ENCODE data around the gene TBCD. TPM values are rescaled to one million over a fixed set of nuclear protein-coding genes. Genes with fewer than 3 reads are reported as not detected.
A peak's percentile ranks its signal among the peaks of the same experiment; 100 is the strongest.
"Not testable (repeated sequence)": the region's sequence is repeated elsewhere in the genome, so short reads cannot be mapped to it uniquely, and the experiment has no call there.

Gene TBCD
- total RNA-seq, 1 donor = 22.5 TPM

GRCh38 chr17:82984751-82985427 is 233.0 kb downstream of the TBCD start:
- TF ChIP-seq, protein P1, sequence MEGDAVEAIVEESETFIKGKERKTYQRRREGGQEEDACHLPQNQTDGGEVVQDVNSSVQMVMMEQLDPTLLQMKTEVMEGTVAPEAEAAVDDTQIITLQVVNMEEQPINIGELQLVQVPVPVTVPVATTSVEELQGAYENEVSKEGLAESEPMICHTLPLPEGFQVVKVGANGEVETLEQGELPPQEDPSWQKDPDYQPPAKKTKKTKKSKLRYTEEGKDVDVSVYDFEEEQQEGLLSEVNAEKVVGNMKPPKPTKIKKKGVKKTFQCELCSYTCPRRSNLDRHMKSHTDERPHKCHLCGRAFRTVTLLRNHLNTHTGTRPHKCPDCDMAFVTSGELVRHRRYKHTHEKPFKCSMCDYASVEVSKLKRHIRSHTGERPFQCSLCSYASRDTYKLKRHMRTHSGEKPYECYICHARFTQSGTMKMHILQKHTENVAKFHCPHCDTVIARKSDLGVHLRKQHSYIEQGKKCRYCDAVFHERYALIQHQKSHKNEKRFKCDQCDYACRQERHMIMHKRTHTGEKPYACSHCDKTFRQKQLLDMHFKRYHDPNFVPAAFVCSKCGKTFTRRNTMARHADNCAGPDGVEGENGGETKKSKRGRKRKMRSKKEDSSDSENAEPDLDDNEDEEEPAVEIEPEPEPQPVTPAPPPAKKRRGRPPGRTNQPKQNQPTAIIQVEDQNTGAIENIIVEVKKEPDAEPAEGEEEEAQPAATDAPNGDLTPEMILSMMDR (IDR thresholded peaks at IDR 0.05; ENCODE audit: insufficient read depth, low read depth, low read length) = no peak
- H3K4me3 ChIP-seq (ENCODE audit: low read depth, low read length) = no peak overlapping the region
- DNase-seq (ENCODE audit: low read depth) = peak; percentile 3

DNA sequence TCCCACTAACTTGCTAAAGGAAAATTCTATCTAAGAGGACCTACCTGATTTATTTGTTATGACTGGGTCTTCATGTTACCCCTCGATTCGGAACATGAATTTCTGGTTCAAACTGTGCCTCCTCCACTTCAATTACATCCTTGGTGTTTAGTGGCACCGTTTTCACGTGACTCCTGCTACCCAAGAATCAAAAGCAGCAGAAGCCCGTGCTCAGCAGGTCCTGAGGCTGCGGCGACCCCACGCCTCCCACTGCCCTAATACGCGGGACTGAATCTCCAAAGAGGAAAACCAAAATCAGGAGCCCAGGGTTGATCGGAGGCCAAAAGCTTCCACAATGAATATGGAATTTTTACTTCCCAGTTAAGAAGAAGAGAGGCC is 233.6 kb downstream of the TBCD start:
- H3K4me3 ChIP-seq (ENCODE audit: low read depth, low read length) = no peak overlapping the region
- TF ChIP-seq, protein P1 (IDR thresholded peaks at IDR 0.05; ENCODE audit: insufficient read depth, low read depth, low read length) = no peak
- no peak for DNase-seq (ENCODE audit: low read depth)

DNA sequence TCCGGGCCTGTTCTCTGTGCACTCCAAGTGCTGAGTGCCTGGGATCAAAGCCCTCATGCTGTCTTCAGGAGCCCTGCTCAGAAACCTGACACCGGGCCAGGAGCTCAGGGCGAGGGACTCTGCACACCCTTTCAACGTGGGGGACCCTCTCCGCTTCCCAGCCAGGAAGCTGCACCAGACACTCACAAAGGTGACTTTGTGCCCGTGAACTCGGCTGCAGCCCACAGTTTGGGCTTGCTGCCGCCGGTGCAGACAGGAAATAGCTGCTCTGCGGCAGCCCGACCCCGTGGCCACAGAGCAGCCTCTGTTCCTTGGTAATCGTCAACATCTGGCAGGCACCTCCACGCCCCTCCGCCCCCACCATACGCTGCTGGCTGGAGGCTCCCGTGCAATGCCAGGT is 234.1 kb downstream of the TBCD start:
- TF ChIP-seq, protein P1 (IDR thresholded peaks at IDR 0.05; ENCODE audit: insufficient read depth, low read depth, low read length) = no peak
- H3K4me3 ChIP-seq (ENCODE audit: low read depth, low read length) = no peak overlapping the region
- peak; percentile 68 for DNase-seq (ENCODE audit: low read depth)

GRCh38 chr17:82989051-82989450 is 237.2 kb downstream of the TBCD start:
- not testable (repeated sequence) for DNase-seq (ENCODE audit: low read depth); H3K4me3 ChIP-seq (ENCODE audit: low read depth, low read length)

DNA sequence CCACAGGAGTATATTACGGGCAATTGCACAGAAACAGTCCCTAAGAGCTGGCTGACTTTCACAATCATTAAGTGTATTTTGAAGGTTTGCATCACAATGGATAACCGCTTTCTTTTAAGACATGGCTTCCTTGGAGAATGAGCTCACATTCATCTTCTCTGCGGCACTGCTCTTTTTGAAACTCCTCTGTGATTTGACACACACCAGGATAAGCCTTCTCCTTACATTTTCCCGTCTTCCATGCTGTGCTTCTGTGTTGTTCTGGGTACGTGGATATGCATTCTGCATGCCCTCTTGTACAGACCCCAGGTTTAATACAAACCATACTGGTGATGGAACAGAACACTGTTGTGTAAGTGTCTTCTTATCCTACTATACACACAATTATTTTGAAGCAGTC is 238.0 kb downstream of the TBCD start:
- no peak overlapping the region for H3K4me3 ChIP-seq (ENCODE audit: low read depth, low read length)
- DNase-seq (ENCODE audit: low read depth) = no peak
- TF ChIP-seq, protein P1 (IDR thresholded peaks at IDR 0.05; ENCODE audit: insufficient read depth, low read depth, low read length) = no peak

DNA sequence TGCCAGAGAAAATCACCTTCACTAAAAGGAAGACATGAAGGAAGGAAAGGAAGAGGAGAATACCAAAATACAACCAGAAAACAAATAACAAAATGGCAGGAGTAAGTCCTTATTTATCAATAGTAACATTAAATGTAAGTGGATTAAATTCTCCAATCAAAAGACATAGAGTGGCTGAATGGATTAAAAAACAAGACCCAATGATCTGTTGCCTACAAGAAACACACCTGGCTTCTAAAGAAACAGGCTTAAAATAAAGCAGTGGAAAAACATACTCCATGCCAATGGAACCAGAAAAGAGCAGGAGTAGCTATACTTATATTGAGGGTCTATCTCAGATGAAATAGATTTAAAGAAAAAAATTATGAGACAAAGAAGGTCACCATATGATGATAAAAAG is 241.1 kb downstream of the TBCD start:
- no peak overlapping the region for H3K4me3 ChIP-seq (ENCODE audit: low read depth, low read length)
- DNase-seq (ENCODE audit: low read depth) = no peak
- TF ChIP-seq, protein P1 (IDR thresholded peaks at IDR 0.05; ENCODE audit: insufficient read depth, low read depth, low read length) = no peak

Other genes starting within 250 kb of the TBCD start
- gene FOXK2, start 232.3 kb upstream of the TBCD start, total RNA-seq = 34.1 and 46.6 TPM in 2 replicates
- 62.5 and 70.8 TPM in 2 replicates for gene WDR45B, start 103.6 kb upstream of the TBCD start, total RNA-seq
- gene RAB40B, start 53.4 kb upstream of the TBCD start, total RNA-seq = 3.9 and 7.3 TPM in 2 replicates
- 11.2 and 12.2 TPM in 2 replicates for gene FN3KRP, start 35.4 kb upstream of the TBCD start, total RNA-seq
- 2.2 and 2.9 TPM in 2 replicates for gene FN3K, start 16.4 kb upstream of the TBCD start, total RNA-seq
- gene ZNF750, start 88.0 kb downstream of the TBCD start, total RNA-seq = not detected in 2 replicates